HG02610 (cell line): ENCODE data around the gene PDIK1L.
A peak's percentile ranks its signal among the peaks of the same experiment; 100 is the strongest.
"Not testable (repeated sequence)": the region's sequence is repeated elsewhere in the genome, so short reads cannot be mapped to it uniquely, and the experiment has no call there.

Experiments
- ATAC-seq: cut with Tn5 transposase; IDR thresholded peaks from one replicate; pipeline ENCODE4 v1.9.1; 2021; ENCODE audit warnings: mild to moderate bottlenecking, moderate library complexity; ENCODE audit not compliant: unreplicated experiment

The PDIK1L gene

GRCh38 chr1:26089125-26089524 lies 22.5 kb upstream of the PDIK1L start:
- ATAC-seq = no peak

DNA sequence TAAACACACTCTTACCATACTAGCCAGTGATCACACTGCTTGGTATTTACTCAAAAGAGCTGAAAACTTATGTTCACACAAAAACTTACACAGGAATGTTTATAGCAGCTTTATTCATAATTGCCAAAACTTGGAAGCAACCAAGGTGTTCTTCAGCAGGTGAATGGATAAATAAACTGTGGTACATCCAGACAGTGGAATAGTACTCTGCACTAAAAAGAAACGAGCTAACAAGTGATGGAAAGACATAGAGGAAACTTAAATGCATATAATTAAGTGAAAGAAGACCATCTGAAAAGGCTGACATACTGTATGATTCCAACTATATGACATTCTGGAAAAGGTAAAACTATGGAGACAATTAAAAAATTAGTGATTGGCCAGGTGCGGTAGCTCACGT lies 20.7 kb upstream of the PDIK1L start:
- no peak for ATAC-seq

DNA sequence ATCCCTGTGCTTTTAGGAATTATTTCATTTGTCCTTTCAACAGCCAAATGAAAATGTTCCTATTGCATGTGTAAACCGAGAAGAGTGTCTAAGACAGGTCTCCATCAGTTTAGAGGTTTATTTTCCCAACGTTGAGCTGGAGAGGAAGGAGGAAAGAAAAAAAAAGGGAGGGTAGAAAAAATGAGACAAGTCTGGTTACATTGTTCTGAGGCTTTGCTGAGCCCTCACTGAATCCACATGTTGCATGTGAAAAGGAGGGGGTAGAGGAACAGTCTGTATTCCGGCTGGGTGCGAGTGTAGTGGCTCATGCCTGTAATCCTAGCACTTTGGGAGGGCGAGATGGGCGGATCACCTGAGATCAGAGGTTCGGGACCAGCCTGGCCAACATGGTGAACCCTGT lies 19.2 kb upstream of the PDIK1L start:
- no peak for ATAC-seq

DNA sequence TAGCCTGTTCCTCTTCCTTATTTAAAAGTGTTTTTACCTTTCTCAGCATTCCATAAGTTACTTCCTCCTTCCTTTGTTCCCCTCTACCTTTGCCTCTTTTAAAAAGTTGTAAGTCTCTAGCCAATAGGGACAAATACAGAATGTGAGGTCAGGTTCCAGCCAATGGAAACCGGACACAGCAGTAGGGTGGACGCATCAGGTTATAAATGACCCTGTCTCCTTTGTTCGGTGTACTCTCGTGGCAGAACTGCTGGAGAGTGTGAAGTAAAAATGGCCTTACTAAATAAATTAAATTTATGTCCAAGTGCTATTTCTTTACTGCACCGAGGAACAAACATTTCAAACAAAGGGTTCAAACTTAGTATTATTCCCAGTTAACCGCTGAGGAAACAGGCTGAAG lies 18.1 kb upstream of the PDIK1L start:
- ATAC-seq = not testable (repeated sequence)

GRCh38 chr1:26094076-26094669 lies 17.5 kb upstream of the PDIK1L start:
- no peak for ATAC-seq

DNA sequence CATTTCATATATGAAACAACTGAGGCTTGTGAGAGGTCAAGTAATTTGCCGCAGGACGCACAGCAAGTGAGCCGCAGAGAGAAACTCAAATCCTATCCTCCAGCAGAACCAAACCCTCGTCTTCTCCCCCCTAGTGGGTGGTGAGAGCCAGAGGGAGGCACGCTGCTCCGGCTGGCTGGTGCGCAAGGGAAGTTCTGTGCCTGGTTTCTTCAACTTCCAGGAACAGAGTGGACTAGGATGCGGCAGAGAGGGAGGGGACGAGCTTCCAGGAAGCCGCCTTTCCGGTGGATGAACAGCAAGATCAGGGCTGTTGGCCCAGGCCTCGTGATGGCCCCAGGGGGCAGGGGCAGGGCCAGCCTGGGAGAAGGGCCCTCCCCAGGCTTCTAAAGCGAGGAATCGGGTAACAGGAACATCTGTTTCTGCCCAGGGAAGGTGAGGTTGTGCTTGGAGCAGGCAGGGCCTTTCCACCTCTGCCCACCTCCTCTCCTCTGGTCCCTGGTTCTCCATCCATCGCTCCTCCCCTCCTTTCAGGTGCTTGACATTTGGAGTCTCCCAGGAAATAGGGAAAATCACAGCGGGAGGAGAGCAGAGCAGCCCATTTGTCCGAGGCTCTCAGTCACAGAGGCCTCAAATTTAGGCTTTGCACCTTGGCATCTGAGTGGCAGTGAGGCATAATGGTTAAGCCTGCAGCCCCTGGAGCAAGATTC lies 16.8 kb upstream of the PDIK1L start:
- ATAC-seq = no peak

DNA sequence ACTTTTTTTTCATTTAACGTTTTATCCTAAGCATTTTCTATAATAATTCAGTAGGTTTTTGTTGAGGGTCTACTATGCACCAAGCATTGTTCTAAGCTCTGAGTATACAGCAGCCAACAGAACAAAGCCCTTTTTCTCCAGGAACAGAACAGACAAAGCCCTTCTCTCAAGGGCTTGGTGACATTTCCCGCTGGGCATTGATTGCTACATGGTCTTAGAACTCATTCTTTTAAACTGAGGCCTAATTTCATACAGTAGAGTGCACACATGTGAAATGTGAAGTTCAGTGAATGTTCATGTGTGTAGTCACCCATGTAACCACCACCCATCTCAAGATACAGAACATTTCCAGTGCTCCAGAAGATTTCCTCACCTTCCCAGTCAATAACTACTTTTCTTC lies 15.2 kb upstream of the PDIK1L start:
- ATAC-seq = no peak

DNA sequence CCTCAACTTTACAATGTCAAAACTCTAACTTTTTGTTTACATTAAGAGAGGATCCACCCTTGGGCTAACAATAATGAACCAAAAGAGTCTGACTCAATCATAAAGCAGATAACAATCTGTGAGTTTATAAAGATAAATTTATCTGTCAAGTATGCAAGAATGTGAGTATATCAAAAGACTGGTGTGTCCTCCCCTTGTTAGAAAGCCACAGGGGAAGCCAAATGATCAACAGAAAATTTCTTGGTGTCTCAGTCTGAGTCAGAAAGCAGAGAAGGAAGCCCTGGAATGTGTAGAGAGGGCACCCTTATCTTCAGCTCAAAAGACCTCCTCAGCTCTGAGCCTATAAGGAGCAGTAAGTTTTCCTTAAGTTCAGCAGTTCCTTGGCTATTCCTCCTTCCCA lies 13.9 kb upstream of the PDIK1L start:
- ATAC-seq = no peak

- no peak for ATAC-seq
Observed at GRCh38 chr1:26098602-26099001, 13.0 kb upstream of the PDIK1L start.

DNA sequence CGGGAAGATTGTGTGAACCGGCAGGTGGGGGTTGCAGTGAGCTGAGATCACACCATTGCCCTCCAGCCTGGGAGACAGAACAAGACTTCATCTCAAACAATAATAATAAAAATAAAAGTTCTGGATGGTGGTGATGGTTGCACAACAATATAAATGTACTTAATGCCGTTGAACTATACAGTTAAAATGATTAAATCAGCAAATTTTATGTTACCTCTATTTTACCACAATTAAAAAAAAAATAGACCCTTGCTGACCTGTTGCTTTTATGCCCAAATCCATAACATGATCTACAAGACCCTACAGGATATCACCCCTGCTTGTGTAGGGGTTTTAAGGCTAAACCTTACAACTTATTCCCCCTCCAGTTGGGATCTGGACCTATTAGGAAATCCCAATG lies 11.8 kb upstream of the PDIK1L start:
- no peak for ATAC-seq

GRCh38 chr1:26100204-26100603 lies 11.4 kb upstream of the PDIK1L start:
- not testable (repeated sequence) for ATAC-seq

- no peak for ATAC-seq
Observed at GRCh38 chr1:26102119-26102518, 9.5 kb upstream of the PDIK1L start.

DNA sequence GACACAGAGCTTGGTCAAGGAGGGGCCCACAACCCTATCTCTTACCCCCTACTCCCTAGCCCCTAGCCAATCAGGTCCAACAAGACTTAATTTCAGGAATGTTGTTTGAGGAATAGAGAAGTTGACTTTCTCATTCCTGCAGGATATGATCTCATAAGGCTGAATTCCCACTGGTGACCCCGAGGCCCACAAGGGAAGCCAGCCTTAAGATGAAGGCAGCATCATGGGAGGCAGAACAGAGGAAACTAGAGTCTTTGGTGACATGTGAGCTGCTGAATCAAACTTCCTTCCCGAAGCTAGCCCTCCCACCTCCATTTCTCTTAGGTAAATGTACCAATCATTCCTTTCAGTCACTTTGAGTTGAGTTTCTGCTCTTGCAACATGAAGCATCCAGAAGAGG lies 9.1 kb upstream of the PDIK1L start:
- no peak for ATAC-seq

GRCh38 chr1:26105226-26105548 lies 6.4 kb upstream of the PDIK1L start:
- ATAC-seq = not testable (repeated sequence)

DNA sequence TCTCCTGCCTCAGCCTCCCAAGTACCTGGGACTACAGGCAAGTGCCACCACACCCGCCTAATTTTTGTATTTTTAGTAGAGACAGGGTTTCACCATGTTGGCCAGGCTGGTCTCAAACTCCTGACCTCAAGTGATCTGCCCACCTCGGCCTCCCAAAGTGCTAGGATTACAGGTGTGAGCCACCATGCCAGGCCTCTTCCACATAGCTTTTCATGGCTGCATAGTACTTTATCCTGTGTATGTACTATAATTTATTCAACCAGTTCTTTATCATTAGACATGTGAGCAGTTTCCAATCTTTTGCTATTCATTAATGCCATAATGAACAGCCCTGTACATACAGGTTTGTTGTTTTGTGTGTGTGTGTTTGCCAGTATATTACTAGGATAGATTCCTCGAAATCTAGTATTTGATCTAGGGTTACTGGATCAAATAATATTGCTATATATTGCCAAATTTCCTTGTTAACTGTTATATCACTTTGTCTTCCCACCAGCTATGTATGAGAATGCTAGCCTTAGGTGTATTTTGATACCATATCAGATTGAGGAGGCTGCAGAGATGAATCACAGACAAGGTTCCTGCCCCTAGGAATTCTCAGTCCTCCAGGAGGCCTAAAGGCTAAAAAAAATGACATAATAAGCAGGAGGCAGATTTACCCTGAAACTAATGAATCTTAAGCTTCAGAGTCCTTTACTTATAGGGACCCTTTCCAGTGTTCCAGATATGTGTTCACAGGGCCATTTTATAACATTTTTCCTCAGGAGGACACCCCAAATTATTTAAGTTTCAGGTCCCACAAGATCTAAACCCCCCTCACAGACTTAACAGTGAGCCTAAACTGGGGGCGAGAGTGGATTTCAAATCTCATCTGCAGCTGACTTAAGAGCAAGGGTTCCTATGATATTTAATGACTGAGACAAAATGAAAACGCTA lies 2.1 kb upstream of the PDIK1L start:
- no peak for ATAC-seq

GRCh38 chr1:26110731-26111529 lies 694 bp upstream of the PDIK1L start:
- ATAC-seq = peak; percentile 52

- ATAC-seq = peak; percentile 6
Observed at GRCh38 chr1:26112407-26112775, 767 bp downstream of the PDIK1L start.

DNA sequence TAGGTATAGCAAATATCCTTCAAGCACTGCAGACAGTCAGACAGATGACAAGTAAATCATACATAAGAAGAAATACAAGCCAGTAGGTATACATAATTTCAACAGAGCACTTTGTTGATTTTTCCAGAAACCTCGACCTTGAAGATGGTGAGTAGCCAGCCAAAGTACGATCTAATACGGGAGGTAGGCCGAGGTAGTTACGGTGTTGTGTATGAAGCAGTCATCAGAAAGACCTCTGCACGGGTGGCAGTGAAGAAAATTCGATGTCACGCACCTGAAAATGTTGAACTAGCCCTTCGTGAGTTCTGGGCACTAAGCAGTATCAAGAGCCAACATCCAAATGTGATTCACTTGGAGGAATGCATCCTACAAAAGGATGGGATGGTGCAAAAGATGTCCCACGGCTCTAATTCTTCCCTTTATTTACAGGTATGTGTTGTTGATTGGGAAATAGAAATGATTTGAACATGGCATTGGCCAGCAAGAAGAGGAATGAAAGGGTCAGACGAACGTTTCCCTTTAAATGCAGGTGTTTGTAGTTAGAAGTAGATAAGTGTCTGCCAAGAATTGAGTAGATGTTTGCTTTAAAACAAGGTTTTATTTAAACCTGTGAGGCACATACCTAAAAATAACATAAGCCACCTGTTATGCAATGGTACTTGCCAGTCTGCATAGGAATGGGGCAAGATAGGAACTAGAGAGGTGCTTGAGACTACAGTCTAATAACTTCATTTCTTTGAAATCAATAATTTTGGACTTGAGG lies 2.7 kb downstream of the PDIK1L start:
- no peak for ATAC-seq

GRCh38 chr1:26119892-26120608 lies 8.4 kb downstream of the PDIK1L start:
- ATAC-seq = no peak
